H1 (cell line): Measurements from ENCODE around the gene ARHGEF10L. TPM values are rescaled to one million over a fixed set of nuclear protein-coding genes. Genes with fewer than 3 reads are reported as not detected.

Experiments used
- NANOG ChIP-seq: IDR thresholded peaks from 2 replicates; pipeline ENCODE4 v1.6.1; 2011; ENCODE audit warnings: low read length, low read depth, mild to moderate bottlenecking, inconsistent platforms; ENCODE audit not compliant: insufficient read depth, poor library complexity, severe bottlenecking
- POU5F1 ChIP-seq: IDR thresholded peaks from 2 replicates; pipeline ENCODE4 v1.6.1; 2011; ENCODE audit warnings: low read depth, mild to moderate bottlenecking, low read length, moderate library complexity
- RBBP5 ChIP-seq: IDR thresholded peaks from 2 replicates; pipeline ENCODE4 v1.7.1; 2012; ENCODE audit warnings: low read depth, mild to moderate bottlenecking, inconsistent platforms, low read length, moderate library complexity, borderline replicate concordance
- polyA plus RNA-seq, 7 experiments: library from polyadenylated mRNA; depleted of rRNA in 3 of 7; stranded (reverse) in 5 of 7; unstranded in 2 of 7; fragments of >200 nt in 5 of 7; fragments of 200-250 nt in 2 of 7; gene quantifications; 1 replicate in 5 of 7; 2 replicates in 1 of 7; 4 replicates in 1 of 7; pipeline versions ENCODE4 v1.2.1 to v1.2.3, GENCODE V29; 2011 to 2013; ENCODE audit warnings: missing spikeins in 2 of 7, mixed read lengths in 2 of 7
- total RNA-seq: library from RNA; stranded (reverse); fragmentation: NEBNext Ultra II Directional; extraction: Animal tissue kit (Norgen Biotek cat#: 25700); gene quantifications from 2 replicates; pipeline ENCODE4 v1.2.1, GENCODE V29; 2021

ARHGEF10L gene
- total and polyA plus RNA-seq, 2 of the 8 experiments (the other 6 are each of a cell fraction or from before 2014, with no cell fraction given): 33.6 to 39.6 TPM

DNA sequence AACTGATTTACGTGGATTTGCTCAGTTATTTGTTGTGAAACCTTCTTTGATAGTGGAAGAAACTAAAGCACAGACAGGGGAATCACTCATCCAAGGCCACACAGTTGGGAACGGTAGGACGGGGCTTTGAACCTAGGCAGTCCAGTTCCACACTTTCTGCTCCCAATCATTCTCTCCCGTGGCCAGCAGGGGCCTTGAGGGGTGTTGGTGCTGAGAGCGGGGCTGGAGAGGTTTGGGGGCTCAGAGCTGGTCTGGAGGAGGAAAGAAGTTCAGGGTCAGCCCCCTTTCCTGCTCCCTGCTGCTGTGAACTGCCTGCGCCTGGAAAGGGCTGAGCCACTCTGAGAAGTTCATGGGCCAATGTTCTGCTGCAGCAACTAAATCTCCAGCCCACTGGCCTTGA is 184.2 kb downstream of the ARHGEF10L start (continued):
- TF ChIP-seq NANOG (no peak), POU5F1 (no peak), RBBP5 (no peak)
